K562 (cell line): ENCODE data around the gene SH2B2. TPM values are rescaled to one million over a fixed set of nuclear protein-coding genes. Genes with fewer than 3 reads are reported as not detected.
"Not testable (repeated sequence)": the region's sequence is repeated elsewhere in the genome, so short reads cannot be mapped to it uniquely, and the experiment has no call there.

Experiments used
- ATAC-seq: fragments of 200-7000 bp; cut with Tn5 transposase; 3 replicates; pipeline ENCODE4 v1.9.1; 2020; ENCODE audit warnings: moderate library complexity
- BruUV-seq: library from RNA; stranded (reverse); fragments of 400-500 nt; replicated peaks from 2 replicates; lab custom pipeline; 2021; lab: Mats Ljungman, UMichigan
- CTCF ChIA-PET: fragments of 300-600 bp; formaldehyde crosslinking; extraction: SDS; loops from one replicate; lab custom pipeline; 2021; ENCODE audit warnings: low intra/inter-chr PET ratio; lab: Yijun Ruan, JAX
- POLR2A ChIA-PET: fragments of 300-600, 350-650 bp; sonication (Branson Sonifier 250); formaldehyde crosslinking; extraction: SDS; loops from one replicate; lab custom pipeline; 2021; ENCODE audit warnings: antibody characterized with exemption, inconsistent platforms; lab: Yijun Ruan, JAX
- DNase-seq, 4 experiments: peaks; one replicate each; pipeline versions ENCODE4 v3.0.0 to v3.0.0-alpha.2; 2011 to 2018; ENCODE audit warnings: low spot score in 3 of 4, mixed read lengths in 3 of 4; ENCODE audit errors: extremely low read depth in 1 of 4
- FAIRE-seq: peaks from 2 replicates; lab custom pipeline; 2011; peaks lifted over from hg19 to GRCh38; lab: Jason Lieb, UNC
- H2AFZ ChIP-seq: 2 replicates; pipeline ENCODE4 v1.6.0; 2011; ENCODE audit warnings: low read depth, low read length, control low read depth, inconsistent platforms
- H3K27ac ChIP-seq: fragments of 200-600 bp; 3 replicates; pipeline ENCODE4 v1.8.0; 2011; ENCODE audit warnings: low read depth, mild to moderate bottlenecking, control low read depth, inconsistent platforms, low read length, moderate library complexity, mixed read lengths; ENCODE audit errors: extremely low read depth
- H3K27me3 ChIP-seq, 2 experiments: fragments of 300-600 bp in 1 of 2; 2 replicates in 1 of 2; 3 replicates in 1 of 2; pipeline versions ENCODE4 v1.6.0 to v1.8.0; 2011; ENCODE audit warnings: inconsistent platforms in 2 of 2, low read length in 2 of 2, mild to moderate bottlenecking in 1 of 2, mixed read lengths in 1 of 2, moderate library complexity in 1 of 2; ENCODE audit not compliant: control insufficient read depth in 2 of 2, insufficient read depth in 2 of 2
- H3K36me3 ChIP-seq: fragments of 300-600 bp; 3 replicates; pipeline ENCODE4 v1.8.0; 2011; ENCODE audit warnings: mild to moderate bottlenecking, low read length, inconsistent platforms; ENCODE audit not compliant: control insufficient read depth, insufficient read depth
- H3K4me1 ChIP-seq, 2 experiments: fragments of 200-600 bp in 1 of 2; replicated peaks in 1 of 2; 2 replicates in 1 of 2; 3 replicates in 1 of 2; pipeline versions ENCODE4 v1.5.1 to v1.8.0; 2011; ENCODE audit warnings: inconsistent platforms in 2 of 2, low read length in 2 of 2, mild to moderate bottlenecking in 1 of 2, mixed read lengths in 1 of 2, moderate library complexity in 1 of 2; ENCODE audit not compliant: control insufficient read depth in 2 of 2, insufficient read depth in 2 of 2
- H3K4me2 ChIP-seq: 2 replicates; pipeline ENCODE4 v1.6.1; 2011; ENCODE audit warnings: low read length, control low read depth, inconsistent platforms, mixed read lengths; ENCODE audit not compliant: insufficient read depth
- H3K4me3 ChIP-seq: fragments of 200-600 bp; sonication (generic), shearing (Covaris generic); 2 replicates; pipeline ENCODE4 v1.5.1; 2016; ENCODE audit warnings: control low read depth, inconsistent platforms
- H3K79me2 ChIP-seq: fragments of 200-600 bp; 3 replicates; pipeline ENCODE4 v1.8.0; 2011; ENCODE audit warnings: low read length, inconsistent platforms; ENCODE audit not compliant: control insufficient read depth, insufficient read depth
- H3K9ac ChIP-seq, 2 experiments: 2 replicates each; pipeline versions ENCODE4 v1.6.0 to v1.6.1; 2011; ENCODE audit warnings: low read depth in 2 of 2, low read length in 2 of 2, control low read depth in 1 of 2, inconsistent platforms in 1 of 2, mild to moderate bottlenecking in 1 of 2, mixed read lengths in 1 of 2; ENCODE audit not compliant: insufficient read depth in 1 of 2
- H3K9me1 ChIP-seq: one replicate; pipeline ENCODE4 v1.6.0; 2011; ENCODE audit warnings: inconsistent platforms, mild to moderate bottlenecking, low read length, moderate library complexity; ENCODE audit not compliant: control insufficient read depth, insufficient read depth
- H3K9me3 ChIP-seq: replicated peaks from 2 replicates; pipeline ENCODE4 v1.5.1; 2011; ENCODE audit warnings: low read depth, low read length, inconsistent platforms; ENCODE audit not compliant: control insufficient read depth, insufficient read depth
- H4K20me1 ChIP-seq: replicated peaks from 2 replicates; pipeline ENCODE4 v1.6.1; 2011; ENCODE audit warnings: low read length, inconsistent platforms, mixed read lengths; ENCODE audit not compliant: control insufficient read depth, insufficient read depth
- WGBS: fragments of 100-300 bp; shearing (Covaris generic); methylation state at CpG from one replicate; pipeline ENCODE4 v1.1.6; 2016; ENCODE audit warnings: low coverage, mixed read lengths; ENCODE audit not compliant: insufficient coverage; ENCODE audit errors: missing lambda C conversion rate; 5-methylcytosine and 5-hydroxymethylcytosine counted together
- in situ Hi-C: fragments of 300-500 bp; cut with MboI; formaldehyde crosslinking; loops from 4 replicates; pipeline ENCODE4 v1.15.0; 2018; ENCODE audit warnings: inconsistent platforms, mixed read lengths
- intact Hi-C: fragments of 100-400 bp; cut with micrococcal nuclease; formaldehyde crosslinking; loops from 2 replicates; pipeline ENCODE4 v1.14.2; 2022
- polyA plus RNA-seq, 8 experiments: library from polyadenylated mRNA; depleted of rRNA in 4 of 8; stranded (reverse) in 5 of 8; unstranded in 3 of 8; fragments of >200 nt; fragmentation: Nextera tagmentation in 2 of 8; fragmentation: Illumina TruSeq in 1 of 8; extraction: Ambion mirVana in 2 of 8; extraction: Trizol in 1 of 8; gene quantifications; 2 replicates each; pipeline versions ENCODE4 v1.2.1 to v1.2.3, GENCODE V29; 2011 to 2014; ENCODE audit warnings: inconsistent platforms in 1 of 8, missing spikeins in 1 of 8
- total RNA-seq, 7 experiments: library from RNA; depleted of rRNA in 6 of 7; stranded (reverse); fragments of >200 nt in 6 of 7; fragmentation: Illumina TruSeq in 2 of 7; extraction: Trizol in 2 of 7; gene quantifications; 2 replicates each; pipeline versions ENCODE4 v1.2.1 to v1.2.3, GENCODE V29; 2011 to 2021; ENCODE audit warnings: low replicate concordance in 1 of 7

The SH2B2 gene
- total and polyA plus RNA-seq, 9 of the 15 experiments (the other 6 are each of a cell fraction or from before 2014, with no cell fraction given): 0.03 to 0.89 (median 0.07) TPM; not detected in 4

DNA sequence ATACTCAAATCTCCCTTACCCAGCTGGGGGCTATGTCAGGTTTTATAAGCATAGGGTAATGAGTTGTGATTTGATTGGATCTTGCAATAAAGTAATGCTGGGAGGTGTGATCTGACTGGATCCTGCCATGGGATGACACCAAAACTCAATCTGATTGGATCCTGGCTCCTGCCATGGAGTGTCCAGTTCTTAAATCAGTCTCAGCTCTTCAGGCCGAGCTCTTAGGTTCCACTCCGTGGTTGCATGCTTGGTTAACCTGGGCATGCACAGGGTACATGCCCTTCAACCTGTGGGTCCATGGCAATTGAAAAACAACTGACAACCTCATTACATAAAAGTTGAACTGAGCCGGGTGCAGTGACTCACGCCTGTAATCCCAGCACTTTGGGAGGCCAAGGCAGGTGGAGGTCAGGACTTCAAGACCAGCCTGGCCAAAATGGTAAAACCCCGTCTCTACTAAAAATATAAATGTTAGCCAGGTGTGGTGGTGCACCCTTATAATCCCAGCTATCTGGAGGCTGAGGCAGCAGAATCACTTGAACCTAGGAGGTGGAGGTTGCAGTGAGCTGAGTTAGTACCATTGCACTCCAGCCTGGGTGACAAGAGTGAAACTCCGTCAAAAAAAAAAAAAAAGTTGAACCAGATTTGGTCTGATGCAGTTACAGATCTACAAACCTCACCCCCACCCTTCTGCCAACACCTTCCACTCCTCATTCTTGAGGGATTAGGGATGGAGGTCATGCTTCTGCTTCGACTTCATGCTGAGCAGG lies 54.1 kb downstream of the SH2B2 start:
- H4K20me1 ChIP-seq, DNase-seq, H3K4me3 ChIP-seq, H3K36me3 ChIP-seq, H3K9me1 ChIP-seq, FAIRE-seq, H3K9me3 ChIP-seq, H3K9ac ChIP-seq, POLR2A ChIA-PET, H3K27ac ChIP-seq, H3K27me3 ChIP-seq, CTCF ChIA-PET, H3K79me2 ChIP-seq, H3K4me1 ChIP-seq, in situ Hi-C loops, BruUV-seq, intact Hi-C loops, ATAC-seq, H3K4me2 ChIP-seq, H2AFZ ChIP-seq: not testable (repeated sequence)
- WGBS: 0% methylated on average over 3 of the region's 7 CpGs

DNA sequence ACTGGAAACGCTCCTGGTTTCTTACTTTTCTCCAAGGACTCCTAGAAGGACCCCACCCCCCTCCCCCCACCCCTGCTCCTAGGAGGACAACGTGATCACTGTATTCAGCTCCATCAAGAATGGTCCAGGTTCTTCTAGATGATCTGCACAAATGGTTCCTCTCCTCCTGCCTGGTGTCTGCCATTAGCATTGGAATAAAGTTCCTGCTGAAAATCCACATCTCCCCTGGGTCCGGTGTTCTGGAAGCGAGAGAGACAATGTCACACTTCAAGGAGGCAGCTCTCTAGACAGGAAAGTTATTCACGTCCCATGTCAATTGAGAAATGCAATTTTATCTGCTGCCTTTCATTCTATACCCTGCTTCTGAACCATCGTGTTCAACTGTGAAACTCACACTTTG lies 60.3 kb downstream of the SH2B2 start:
- 52% methylated on average over 2 of the region's 6 CpGs for WGBS
- H3K36me3 ChIP-seq, intact Hi-C loops, H3K4me3 ChIP-seq, CTCF ChIA-PET, H2AFZ ChIP-seq, H3K4me1 ChIP-seq, H3K27ac ChIP-seq, ATAC-seq, H3K9me3 ChIP-seq, POLR2A ChIA-PET, FAIRE-seq, in situ Hi-C loops, H4K20me1 ChIP-seq, BruUV-seq, H3K79me2 ChIP-seq, H3K9ac ChIP-seq, H3K4me2 ChIP-seq, DNase-seq, H3K27me3 ChIP-seq, H3K9me1 ChIP-seq: not testable (repeated sequence)

DNA sequence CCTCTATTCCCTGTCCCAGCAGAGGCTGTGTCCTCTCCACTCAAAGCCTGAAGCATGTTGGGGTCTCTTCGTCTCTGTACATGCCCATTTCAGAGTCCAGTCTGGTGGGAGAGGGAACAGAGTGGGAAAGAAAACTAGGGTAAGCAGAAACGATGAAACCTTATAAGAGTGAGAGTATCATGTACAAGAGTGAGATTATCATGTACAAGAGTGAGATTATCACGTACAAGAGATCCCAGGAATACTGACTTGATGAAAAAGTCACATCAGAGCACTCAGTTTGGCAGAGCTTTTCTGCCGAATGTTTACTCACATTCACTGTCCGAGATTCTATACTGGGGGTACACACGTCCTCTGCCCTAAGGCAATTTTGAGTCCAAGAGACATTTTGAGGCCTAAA lies 69.7 kb downstream of the SH2B2 start, which contains the start of gene SPDYE6:
TSS of gene SPDYE6 (minus strand) at position 101 of the 400 bp plus-strand sequence. CDS start 421 bp downstream, outside the sequence.
- POLR2A ChIA-PET, H2AFZ ChIP-seq, H3K79me2 ChIP-seq, H3K4me2 ChIP-seq, H4K20me1 ChIP-seq, H3K9me3 ChIP-seq, ATAC-seq, H3K4me3 ChIP-seq, H3K4me1 ChIP-seq, H3K27me3 ChIP-seq, H3K9me1 ChIP-seq, FAIRE-seq, in situ Hi-C loops, BruUV-seq, H3K9ac ChIP-seq, intact Hi-C loops, H3K36me3 ChIP-seq, CTCF ChIA-PET, DNase-seq, H3K27ac ChIP-seq: not testable (repeated sequence)
- WGBS: no CpG with 5 or more reads among the region's 6 CpGs
